Measurements from ENCODE around the gene ZDHHC11B.
A peak's percentile ranks its signal among the peaks of the same experiment; 100 is the strongest.
"Not testable (repeated sequence)": the region's sequence is repeated elsewhere in the genome, so short reads cannot be mapped to it uniquely, and the experiment has no call there.

The ZDHHC11B gene

DNA sequence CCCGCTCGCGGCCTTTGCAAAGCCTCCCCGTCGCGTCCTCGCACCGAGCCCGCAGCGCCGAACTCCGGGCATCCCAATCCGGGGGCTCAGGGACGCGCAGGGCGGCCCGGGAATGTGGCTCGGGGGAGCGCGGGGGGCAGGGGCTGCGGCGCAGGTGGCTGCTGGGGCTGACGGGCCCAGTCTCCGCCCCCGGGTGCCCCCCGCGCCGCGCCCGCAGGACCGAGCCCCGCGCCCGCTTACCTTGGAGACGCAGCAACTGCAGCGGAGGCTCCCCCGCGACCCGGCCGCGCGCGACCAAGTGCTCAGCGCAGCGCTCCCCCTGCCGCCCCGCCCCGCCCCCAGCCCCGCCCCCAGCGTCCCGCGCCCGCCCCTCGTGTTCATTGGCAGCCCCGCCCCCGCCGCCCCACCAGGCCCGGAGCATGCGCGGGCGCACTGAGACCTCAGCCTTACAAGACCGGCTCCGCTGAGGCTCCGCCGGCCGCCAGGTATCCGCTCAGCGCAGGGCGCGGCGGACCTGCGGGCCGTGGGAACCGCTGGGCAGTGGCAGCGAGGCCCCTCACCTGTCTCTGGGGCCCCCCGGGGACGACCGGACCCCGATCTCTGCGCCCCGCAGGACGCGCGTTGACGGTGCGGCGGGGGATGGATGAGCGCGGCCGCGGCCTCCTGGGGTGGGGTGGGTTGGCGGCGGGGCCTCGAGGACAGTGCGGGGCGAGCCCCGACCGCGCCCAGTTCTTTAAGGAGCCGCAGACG is at the start of gene ZDHHC11B:
ZDHHC11B (minus strand) TSS at position 302 of the 750 bp plus-strand sequence. CDS start 17,810 bp downstream, outside the sequence.
- DNase-seq (ENCODE audit: low read depth), result peak; percentile 8

DNA sequence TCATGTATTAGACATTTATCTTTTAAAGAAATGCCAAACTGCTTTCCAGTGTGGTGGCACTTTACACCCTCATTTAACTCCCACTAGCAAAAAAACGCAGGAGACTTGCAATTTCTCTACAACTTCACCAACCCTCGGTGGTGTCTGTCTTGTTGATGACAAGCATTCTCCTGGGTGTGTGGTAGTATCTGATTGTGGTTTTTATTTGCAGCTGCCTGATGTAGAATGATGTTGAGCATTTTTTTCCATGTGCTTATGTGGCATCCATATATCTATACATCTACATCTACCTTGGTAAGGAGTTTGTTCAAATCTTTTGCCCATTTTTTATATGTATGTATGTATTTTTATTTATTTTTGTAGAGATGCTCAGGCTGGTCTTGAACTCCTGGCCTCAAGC is 49.5 kb upstream of the ZDHHC11B start:
- not testable (repeated sequence) for DNase-seq (ENCODE audit: low read depth)

- DNase-seq (ENCODE audit: low read depth), result not testable (repeated sequence)
Measured at GRCh38 chr5:828194-828593, 43.7 kb upstream of the ZDHHC11B start.

DNA sequence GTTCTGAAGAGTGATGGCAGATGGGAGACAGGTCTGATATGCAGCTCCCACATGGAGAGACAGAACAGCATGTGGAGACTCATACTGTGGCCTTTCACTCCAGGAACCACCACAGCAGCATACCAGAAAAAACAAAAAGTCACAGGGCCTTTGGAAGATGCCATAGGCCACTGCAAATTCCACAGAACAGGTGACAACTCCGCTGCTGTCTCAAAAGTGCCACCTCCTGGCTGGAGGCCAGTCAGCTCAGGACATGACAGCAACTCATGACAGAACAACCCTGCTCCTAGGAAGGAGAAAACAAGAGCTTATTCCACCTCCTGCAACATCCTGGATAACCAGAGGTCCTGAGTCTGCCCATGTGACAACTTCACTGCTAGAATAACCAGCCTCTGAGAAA is 41.0 kb upstream of the ZDHHC11B start:
- DNase-seq (ENCODE audit: low read depth), result not testable (repeated sequence)

- no peak for DNase-seq (ENCODE audit: low read depth)
Measured at GRCh38 chr5:821504-821903, 37.0 kb upstream of the ZDHHC11B start.

DNA sequence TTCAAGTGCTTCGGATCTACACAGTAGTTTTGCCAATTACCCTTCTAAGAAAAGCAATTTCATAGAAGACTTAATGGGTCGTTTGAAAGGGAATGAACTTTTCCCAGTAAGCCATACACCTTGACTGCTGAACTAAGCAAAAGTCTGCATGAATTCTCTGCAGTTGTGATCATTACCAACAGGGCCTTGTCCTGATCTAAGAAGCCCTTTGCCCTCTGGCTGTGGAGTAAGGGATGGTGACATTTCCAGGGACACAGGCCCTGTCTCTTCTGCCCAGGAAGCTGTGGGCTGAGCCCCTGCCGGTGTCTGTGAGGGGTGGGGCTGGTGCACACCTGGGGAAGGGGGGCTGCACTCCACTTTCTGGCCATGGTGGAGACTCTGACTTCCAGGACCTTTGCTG is 35.7 kb upstream of the ZDHHC11B start:
- DNase-seq (ENCODE audit: low read depth), result no peak

DNA sequence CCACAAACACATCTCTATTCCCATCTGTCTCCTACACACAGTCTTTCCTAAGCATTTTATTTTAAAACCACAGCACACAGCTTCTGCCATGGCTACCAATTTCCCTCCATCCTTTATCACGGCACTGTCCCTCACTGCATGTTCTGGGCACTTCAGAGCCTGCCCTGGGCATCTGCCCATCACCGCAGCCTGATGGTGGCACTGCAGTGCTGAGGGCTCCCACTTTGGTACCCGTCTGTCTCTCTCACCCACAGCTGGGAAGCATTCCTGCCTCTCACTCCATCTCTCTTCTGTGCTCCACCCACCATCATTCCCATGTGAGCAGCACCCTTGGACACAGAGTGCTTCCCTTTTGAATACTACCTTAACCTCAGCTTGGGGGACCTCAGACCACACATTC is 34.5 kb upstream of the ZDHHC11B start:
- no peak for DNase-seq (ENCODE audit: low read depth)

GRCh38 chr5:816176-816575 is 31.6 kb upstream of the ZDHHC11B start:
- no peak for DNase-seq (ENCODE audit: low read depth)

DNA sequence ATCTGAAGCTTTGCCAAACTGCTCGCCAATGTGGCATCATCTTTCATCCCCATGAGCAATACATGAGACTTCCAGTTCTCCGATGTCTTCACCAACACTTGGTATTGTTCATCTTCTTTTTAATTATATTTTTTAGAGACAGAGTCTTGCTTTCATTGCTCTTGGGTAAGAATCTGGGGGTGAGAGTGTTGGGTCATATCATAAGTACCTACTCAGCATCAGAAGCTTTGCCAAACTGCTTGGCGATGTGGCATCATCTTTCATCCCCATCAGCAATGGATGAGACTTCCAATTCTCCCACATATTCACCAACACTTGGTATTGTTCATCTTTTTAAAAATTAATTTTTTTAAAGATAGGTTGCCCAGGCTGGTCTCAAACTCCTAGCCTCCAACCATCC is 30.9 kb upstream of the ZDHHC11B start:
- no peak for DNase-seq (ENCODE audit: low read depth)

GRCh38 chr5:813575-813974 is 29.0 kb upstream of the ZDHHC11B start:
- DNase-seq (ENCODE audit: low read depth), result not testable (repeated sequence)

- not testable (repeated sequence) for DNase-seq (ENCODE audit: low read depth)
Measured at GRCh38 chr5:811384-811783, 26.9 kb upstream of the ZDHHC11B start.

DNA sequence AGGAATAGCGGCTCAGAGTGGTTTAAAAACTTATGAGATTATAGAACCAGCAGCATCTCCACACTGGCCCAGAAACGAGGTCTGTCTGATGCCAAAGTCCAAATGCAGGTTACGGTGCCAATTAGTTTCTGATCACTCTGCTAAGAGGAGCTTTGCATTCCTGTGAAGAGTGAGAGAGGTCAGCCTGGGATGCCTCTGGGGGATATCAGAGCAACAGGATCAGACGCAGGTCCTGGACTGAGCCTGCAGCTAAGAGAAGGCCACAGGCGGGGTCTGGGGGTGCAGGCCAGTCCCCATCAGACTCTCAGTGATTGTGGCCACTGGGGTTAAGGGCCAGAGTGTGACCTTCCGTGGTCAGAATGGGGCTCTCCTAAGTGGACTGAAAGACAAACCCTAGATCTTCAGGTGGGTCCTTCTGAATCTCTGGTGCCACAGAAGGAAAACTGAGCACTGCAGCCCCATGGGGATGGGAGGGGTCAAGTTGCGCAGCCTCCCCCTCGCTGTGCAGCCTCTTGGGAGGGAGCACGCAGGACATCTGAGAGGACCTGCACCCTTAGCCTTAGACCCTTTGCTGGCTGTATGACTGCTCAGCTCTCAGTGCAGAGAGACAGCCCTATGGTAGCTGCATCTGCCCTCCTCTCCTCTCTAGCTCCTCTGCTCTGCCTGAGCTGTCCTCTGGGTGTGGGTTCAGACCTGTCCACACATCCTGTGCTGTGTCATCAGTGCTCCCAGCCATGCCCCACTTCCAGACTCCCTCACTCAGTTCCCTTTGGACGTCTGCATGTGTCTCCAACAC is 23.4 kb upstream of the ZDHHC11B start:
- DNase-seq (ENCODE audit: low read depth), result not testable (repeated sequence)

DNA sequence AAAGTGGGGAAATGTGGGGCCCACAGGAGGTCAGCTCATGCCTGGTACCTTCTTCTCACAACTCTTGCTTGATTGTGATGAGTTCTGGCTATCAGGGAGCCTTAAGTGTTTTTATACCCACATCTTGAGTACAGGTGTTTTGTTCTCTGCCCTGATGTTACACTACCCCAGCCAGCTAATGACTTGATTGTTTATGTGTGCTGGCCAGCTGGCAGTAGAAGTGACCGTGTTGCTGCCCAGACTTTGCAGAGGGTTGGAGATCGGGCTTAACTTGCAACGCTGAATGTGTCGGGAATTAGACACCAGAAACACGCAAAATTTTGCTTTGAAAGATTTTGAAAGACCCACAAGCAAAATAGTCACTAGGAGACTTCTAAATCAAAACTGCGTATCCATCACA is 16.9 kb upstream of the ZDHHC11B start:
- DNase-seq (ENCODE audit: low read depth), result no peak

GRCh38 chr5:801055-801454 is 16.5 kb upstream of the ZDHHC11B start:
- DNase-seq (ENCODE audit: low read depth), result not testable (repeated sequence)

DNA sequence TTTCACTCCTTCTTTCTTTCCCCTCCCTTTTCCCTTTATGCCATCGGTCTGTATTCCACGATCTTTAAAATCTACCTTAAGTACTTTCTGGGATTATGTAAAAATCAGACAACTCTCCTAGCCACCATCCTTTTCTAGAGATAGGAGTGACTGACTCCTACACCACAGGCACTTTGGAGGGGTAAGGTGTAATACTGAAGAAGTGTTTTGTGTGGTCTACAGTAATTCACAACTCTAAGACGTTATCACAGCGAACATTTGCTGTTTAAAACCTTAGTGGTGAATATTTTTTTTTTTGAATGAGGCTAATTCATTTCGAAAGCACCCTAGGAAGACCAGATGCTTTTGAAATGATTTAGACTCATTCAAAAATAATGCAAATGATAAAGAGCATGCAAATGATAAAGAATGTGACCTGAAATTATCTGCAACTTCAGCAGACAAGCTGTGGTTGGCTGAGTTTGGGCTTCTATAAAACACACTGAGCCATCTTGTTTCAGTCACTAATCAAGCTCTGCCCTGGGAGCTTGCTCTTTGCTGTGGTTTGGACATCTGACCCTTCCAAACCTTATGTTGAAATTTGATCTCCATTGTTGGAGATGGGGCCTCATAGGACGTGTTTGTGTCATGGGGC is 14.1 kb upstream of the ZDHHC11B start:
- not testable (repeated sequence) for DNase-seq (ENCODE audit: low read depth)

DNA sequence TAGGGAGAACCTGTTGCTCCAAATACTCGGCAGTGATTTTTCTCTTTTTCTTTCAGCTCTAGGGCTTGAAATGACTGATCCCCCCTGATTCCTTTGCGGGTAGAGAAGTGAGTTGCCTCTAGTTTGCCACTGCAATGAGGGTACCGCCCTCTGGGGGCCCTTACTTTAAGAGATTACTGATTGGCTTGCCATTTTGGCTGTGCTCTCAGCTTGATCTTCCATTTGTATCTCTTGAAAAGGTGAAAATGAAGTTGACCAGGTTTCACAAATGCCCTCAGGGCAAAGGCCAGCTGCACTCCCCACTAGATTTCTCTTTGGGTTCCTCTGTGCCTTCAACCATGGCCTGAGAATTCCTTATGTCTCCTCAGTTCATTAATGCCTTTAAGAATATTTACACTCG is 13.5 kb upstream of the ZDHHC11B start:
- DNase-seq (ENCODE audit: low read depth), result not testable (repeated sequence)

GRCh38 chr5:795873-796272 is 11.3 kb upstream of the ZDHHC11B start:
- not testable (repeated sequence) for DNase-seq (ENCODE audit: low read depth)

GRCh38 chr5:794948-795347 is 10.4 kb upstream of the ZDHHC11B start:
- not testable (repeated sequence) for DNase-seq (ENCODE audit: low read depth)

GRCh38 chr5:788703-789102 is 4.2 kb upstream of the ZDHHC11B start:
- DNase-seq (ENCODE audit: low read depth), result not testable (repeated sequence)

DNA sequence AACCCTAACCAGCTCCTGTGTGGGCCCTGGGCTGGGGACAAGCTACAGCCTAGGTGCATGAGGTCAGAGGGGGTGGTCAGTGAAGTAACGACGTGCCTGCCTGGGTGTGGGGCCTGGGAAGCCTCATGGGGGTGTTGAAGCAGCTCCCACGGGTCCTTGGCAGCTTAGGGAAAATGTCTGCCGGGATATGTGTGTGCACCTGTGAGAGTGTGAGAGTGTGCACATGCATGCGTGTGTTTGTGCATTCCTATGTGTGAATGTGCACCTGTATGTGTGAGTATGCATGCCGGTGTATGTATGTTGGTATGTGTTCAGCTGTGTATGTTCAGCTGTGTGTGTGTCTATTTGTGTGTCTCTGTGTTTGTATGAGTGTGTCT is 3.3 kb upstream of the ZDHHC11B start:
- DNase-seq (ENCODE audit: low read depth), result not testable (repeated sequence)

GRCh38 chr5:787224-787856 is 2.8 kb upstream of the ZDHHC11B start:
- not testable (repeated sequence) for DNase-seq (ENCODE audit: low read depth)

- DNase-seq (ENCODE audit: low read depth), result not testable (repeated sequence)
Measured at GRCh38 chr5:785181-785705, 714 bp upstream of the ZDHHC11B start.

Measured in non-pigmented ciliary epithelial cell (primary cell).